IPS-20b (cell line): ENCODE data around the gene PDK3.

ENCODE experiments used
- H3K27ac ChIP-seq: one replicate; pipeline ENCODE4 v1.5.1; 2013; ENCODE audit warnings: low read length
- H3K27me3 ChIP-seq: 2 replicates; pipeline ENCODE4 v1.6.1; 2013; ENCODE audit warnings: mild to moderate bottlenecking, low read length, inconsistent platforms; ENCODE audit not compliant: insufficient read depth
- H3K36me3 ChIP-seq: 2 replicates; pipeline ENCODE4 v1.6.1; 2013; ENCODE audit warnings: low read depth, mild to moderate bottlenecking, inconsistent platforms, low read length, moderate library complexity; ENCODE audit not compliant: insufficient read depth
- H3K4me1 ChIP-seq: 2 replicates; pipeline ENCODE4 v1.6.1; 2013; ENCODE audit warnings: mild to moderate bottlenecking, control low read depth, inconsistent platforms, low read length, moderate library complexity; ENCODE audit not compliant: insufficient read depth
- H3K4me3 ChIP-seq: 2 replicates; pipeline ENCODE4 v1.5.1; 2013; ENCODE audit warnings: mild to moderate bottlenecking, low read length, inconsistent platforms
- H3K9ac ChIP-seq: 2 replicates; pipeline ENCODE4 v1.6.1; 2013; ENCODE audit warnings: low read depth, mild to moderate bottlenecking, inconsistent platforms, low read length, moderate library complexity
- H3K9me3 ChIP-seq: 2 replicates; pipeline ENCODE4 v1.6.1; 2013; ENCODE audit warnings: mild to moderate bottlenecking, low read depth, low read length, inconsistent platforms; ENCODE audit not compliant: insufficient read depth

The PDK3 gene

DNA sequence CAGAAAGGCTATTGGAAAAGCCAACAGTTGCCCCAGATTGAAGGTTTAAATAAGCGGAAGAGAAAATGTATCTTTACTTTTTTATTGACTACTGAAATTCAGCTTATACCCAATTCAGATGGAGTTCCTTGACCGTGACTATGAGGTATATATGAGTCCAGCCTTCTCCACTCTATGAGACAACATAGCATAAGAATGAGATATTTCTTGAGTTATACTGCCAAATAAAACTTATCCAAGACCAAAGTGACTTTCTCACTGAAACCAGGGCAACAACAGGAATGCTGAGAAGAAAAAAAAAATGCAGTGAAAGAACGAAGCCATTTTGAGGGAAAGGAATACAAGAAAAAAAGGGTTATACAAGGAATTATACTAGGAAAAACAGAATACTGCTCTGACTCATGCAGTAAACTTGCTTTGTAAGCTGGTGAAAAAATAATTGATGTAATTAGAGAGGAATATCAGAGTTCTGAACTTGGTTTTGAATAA is 16.3 kb upstream of the PDK3 start:
- Histone ChIP-seq H3K36me3 (no peaks in the 10 kb centered on the region), H3K27me3 (no peaks in the 10 kb centered on the region), H3K4me3 (no peak overlapping the region), H3K27ac (no peak overlapping the region), H3K9ac (no peak overlapping the region), H3K4me1 (no peaks in the 10 kb centered on the region), H3K9me3 (no peaks in the 10 kb centered on the region)

- Histone ChIP-seq H3K27me3 (no peaks in the 10 kb centered on the region), H3K4me3 (no peak overlapping the region), H3K27ac (no peak overlapping the region), H3K36me3 (no peaks in the 10 kb centered on the region), H3K9me3 (no peaks in the 10 kb centered on the region), H3K9ac (no peak overlapping the region), H3K4me1 (no peaks in the 10 kb centered on the region)
Observed at GRCh38 chrX:24463077-24463476, 2.0 kb upstream of the PDK3 start.

DNA sequence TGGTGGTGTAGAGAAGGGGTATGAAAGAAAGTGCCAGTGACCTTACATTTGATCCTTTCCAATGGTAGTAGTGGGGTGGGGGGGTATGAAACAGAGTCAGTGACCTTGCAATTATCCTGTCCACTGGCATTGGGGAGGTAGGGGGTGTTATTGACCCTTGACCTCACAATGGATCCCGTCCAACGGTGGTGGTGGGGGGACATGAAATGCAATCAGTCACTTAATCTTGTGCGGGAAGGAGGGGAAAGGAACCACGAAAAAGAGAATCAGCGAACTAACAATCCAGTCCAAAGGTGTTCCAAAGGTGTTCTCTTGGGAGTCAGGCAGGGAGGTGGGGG is 619 bp upstream of the PDK3 start:
- H3K9ac ChIP-seq, result peak overlapping the region; percentile 84
- H3K9me3 ChIP-seq, result no peaks in the 10 kb centered on the region
- peak overlapping the region; percentile 77 for H3K4me3 ChIP-seq
- H3K4me1 ChIP-seq, result no peaks in the 10 kb centered on the region
- no peak overlapping the region for H3K27ac ChIP-seq
- no peaks in the 10 kb centered on the region for H3K27me3 ChIP-seq
- no peaks in the 10 kb centered on the region for H3K36me3 ChIP-seq

DNA sequence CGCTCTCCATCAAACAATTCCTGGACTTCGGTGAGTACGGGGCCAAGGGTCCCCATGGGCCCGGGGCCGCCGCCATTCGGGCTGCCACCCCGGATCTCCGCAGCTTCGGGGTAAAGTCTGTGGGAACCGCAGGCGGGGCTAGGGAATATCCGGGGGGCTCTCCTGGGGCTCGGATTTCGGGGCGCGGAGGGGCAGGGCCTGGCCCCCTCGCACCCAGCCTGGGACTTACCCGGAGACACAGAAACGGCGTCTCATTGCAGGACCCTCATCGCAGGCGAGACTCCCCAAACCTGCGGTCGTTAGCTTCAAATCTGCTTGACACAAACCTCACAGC is 413 bp downstream of the PDK3 start:
- Histone ChIP-seq H3K9me3 (no peaks in the 10 kb centered on the region), H3K4me3 (peak overlapping the region; percentile 77), H3K36me3 (no peaks in the 10 kb centered on the region), H3K4me1 (no peaks in the 10 kb centered on the region), H3K27ac (no peak overlapping the region), H3K9ac (peak overlapping the region; percentile 73), H3K27me3 (no peaks in the 10 kb centered on the region)

- H3K27me3 ChIP-seq, result no peaks in the 10 kb centered on the region
- H3K27ac ChIP-seq, result no peak overlapping the region
- no peaks in the 10 kb centered on the region for H3K9me3 ChIP-seq
- no peaks in the 10 kb centered on the region for H3K36me3 ChIP-seq
- H3K4me3 ChIP-seq, result peak overlapping the region; percentile 77
- H3K9ac ChIP-seq, result peak overlapping the region; percentile 73; the same call in 1 of the 2 replicates
- H3K4me1 ChIP-seq, result no peaks in the 10 kb centered on the region
Observed at GRCh38 chrX:24466025-24466424, 939 bp downstream of the PDK3 start.

DNA sequence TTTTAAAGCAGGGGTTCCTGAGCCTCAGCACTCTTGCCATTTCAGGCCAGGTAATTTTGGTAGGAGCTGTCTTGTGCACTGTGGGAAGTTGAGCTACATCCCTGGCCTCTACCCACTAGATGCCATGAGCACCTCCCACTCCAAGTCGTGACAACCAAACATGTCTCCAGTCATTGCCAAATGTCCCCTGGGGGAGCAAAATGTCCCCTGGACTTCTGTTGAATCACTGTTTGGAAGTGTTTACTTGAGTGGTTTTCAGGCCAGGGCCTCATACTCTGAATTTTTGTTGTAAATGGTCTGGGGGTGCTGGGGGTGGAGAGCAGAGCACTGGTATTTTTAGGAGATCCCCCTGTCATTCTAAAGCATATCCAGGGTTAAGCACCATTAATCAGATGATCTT is 3.2 kb downstream of the PDK3 start:
- H3K27me3 ChIP-seq, result no peaks in the 10 kb centered on the region
- no peaks in the 10 kb centered on the region for H3K4me1 ChIP-seq
- no peak overlapping the region for H3K4me3 ChIP-seq
- no peak overlapping the region for H3K9ac ChIP-seq
- no peaks in the 10 kb centered on the region for H3K9me3 ChIP-seq
- no peak overlapping the region for H3K27ac ChIP-seq
- no peaks in the 10 kb centered on the region for H3K36me3 ChIP-seq

DNA sequence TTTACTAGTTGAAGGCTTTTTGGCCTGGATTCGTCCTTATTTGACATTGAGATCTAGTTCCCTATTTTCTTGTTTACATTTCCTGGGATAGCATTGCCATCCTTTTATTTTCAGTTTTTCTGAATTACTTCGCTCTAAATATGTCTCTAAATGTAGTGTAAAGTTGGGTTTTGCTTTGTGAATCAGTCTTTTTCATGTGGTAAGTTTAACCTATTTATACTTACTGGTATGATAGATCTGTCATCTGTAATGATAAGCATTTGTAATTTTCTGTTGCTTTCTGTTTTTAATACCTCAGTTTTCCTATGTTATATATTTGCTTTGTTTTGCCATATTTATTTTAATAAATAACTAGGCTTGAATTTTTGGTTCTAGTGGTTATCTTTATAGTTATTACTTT is 6.7 kb downstream of the PDK3 start:
- Histone ChIP-seq H3K27ac (no peak overlapping the region), H3K4me3 (no peak overlapping the region), H3K36me3 (no peaks in the 10 kb centered on the region), H3K27me3 (no peaks in the 10 kb centered on the region), H3K9ac (no peak overlapping the region), H3K9me3 (no peaks in the 10 kb centered on the region), H3K4me1 (peaks cover under 1% of the 10 kb centered on the region)

- H3K27me3 ChIP-seq, result no peaks in the 10 kb centered on the region
- H3K4me1 ChIP-seq, result peaks cover 3% of the 10 kb centered on the region
- no peak overlapping the region for H3K9ac ChIP-seq
- no peak overlapping the region for H3K4me3 ChIP-seq
- H3K27ac ChIP-seq, result no peak overlapping the region
- no peaks in the 10 kb centered on the region for H3K9me3 ChIP-seq
- H3K36me3 ChIP-seq, result no peaks in the 10 kb centered on the region
Observed at GRCh38 chrX:24475480-24475879, 10.4 kb downstream of the PDK3 start.

DNA sequence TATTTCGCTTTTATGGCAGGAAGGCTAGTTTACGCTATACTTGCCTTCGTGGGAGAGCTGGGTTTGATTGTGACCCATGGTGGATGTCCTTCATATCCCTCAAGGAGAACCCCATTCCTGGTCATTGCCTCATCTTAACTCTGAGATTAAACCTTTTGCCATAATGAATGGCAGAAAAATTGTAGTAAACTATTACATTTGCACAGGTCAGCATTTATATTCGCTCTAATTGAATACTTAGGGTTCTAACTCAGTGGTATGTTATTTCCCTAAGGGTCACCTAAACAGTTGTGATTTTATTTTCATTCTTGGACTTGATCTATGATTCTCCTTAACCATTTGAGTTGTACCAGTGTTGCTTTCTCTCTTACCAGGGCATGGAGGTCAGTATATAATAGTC is 13.4 kb downstream of the PDK3 start:
- Histone ChIP-seq H3K27me3 (no peaks in the 10 kb centered on the region), H3K36me3 (no peaks in the 10 kb centered on the region), H3K4me3 (no peak overlapping the region), H3K27ac (no peak overlapping the region), H3K9ac (no peak overlapping the region), H3K4me1 (peaks cover 3% of the 10 kb centered on the region), H3K9me3 (no peaks in the 10 kb centered on the region)

DNA sequence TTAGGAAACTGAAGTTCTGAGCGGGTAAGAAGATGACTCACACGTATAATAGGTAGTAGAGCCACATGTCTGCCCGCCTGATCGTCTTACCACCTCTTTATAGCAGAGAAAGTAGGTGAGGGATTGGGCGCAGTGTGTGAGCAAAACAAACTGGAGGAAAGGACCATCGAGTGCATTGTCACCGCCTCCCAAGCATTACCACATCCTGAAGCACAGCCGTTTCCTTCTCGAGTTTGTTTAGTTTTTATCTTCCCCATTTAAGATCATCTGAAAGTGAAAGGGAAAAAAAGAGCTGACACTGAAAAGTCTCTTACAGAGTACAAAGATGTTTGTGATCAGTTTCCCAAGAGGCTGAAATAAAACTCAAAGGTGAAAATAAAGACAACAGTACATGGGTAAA is 14.8 kb downstream of the PDK3 start:
- no peak overlapping the region for H3K4me3 ChIP-seq
- peaks cover 3% of the 10 kb centered on the region for H3K4me1 ChIP-seq
- H3K27me3 ChIP-seq, result no peaks in the 10 kb centered on the region
- no peaks in the 10 kb centered on the region for H3K36me3 ChIP-seq
- H3K27ac ChIP-seq, result no peak overlapping the region
- no peak overlapping the region for H3K9ac ChIP-seq
- no peaks in the 10 kb centered on the region for H3K9me3 ChIP-seq

GRCh38 chrX:24480400-24480865 is 15.3 kb downstream of the PDK3 start:
- Histone ChIP-seq H3K9me3 (no peaks in the 10 kb centered on the region), H3K9ac (no peak overlapping the region), H3K4me1 (peaks cover 3% of the 10 kb centered on the region; the same call in 1 of the 2 replicates), H3K27me3 (no peaks in the 10 kb centered on the region), H3K4me3 (no peak overlapping the region), H3K27ac (no peak overlapping the region), H3K36me3 (no peaks in the 10 kb centered on the region)

DNA sequence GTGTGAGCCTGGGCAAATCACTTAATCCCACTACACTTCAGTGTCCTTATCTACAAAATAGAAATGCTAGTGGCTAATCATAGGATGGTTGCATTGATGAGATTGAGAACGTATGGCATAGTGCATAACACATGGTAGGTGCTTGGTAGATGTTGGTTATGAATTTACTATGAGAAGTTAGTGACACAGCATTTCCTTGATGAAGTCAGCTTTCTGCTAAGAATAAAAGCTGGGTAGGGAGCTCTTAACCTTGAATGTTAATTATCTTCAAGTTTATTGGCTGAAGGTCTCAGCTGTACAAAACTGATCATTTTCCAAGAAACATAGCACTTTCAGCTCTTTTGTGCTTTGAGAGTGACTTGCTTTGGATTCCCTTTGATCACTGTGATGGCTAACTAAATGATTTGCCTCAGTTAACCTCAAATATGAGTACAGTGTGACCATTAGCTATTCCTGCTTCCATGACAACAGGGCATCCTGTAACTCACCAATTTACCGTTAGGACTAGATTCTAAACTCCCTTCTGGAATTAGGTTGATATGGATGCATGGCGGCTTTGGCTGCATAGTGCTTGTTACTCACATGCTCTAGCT is 17.8 kb downstream of the PDK3 start:
- Histone ChIP-seq H3K36me3 (no peaks in the 10 kb centered on the region), H3K9me3 (no peaks in the 10 kb centered on the region), H3K27ac (no peak overlapping the region), H3K4me1 (no peaks in the 10 kb centered on the region), H3K9ac (no peak overlapping the region), H3K27me3 (no peaks in the 10 kb centered on the region), H3K4me3 (no peak overlapping the region)
